Measurements from ENCODE around the gene MAP7D2. TPM values are rescaled to one million over a fixed set of nuclear protein-coding genes. Genes with fewer than 3 reads are reported as not detected.

Gene MAP7D2
- total and polyA plus RNA-seq, 4 experiments from 2014 or later, result 0.14 to 0.17 TPM; not detected in 2

- no peaks in the 10 kb centered on the region for H3K9me3 ChIP-seq (ENCODE audit: control insufficient read depth in 1 of 2, low read length in 2 of 2)
- no peaks in the 10 kb centered on the region for H3K9me3 Mint-ChIP-seq
- peaks cover 0 to 2% (median under 1%) of the 10 kb centered on the region in 4 donors for H3K4me1 Mint-ChIP-seq
- H3K27me3 Mint-ChIP-seq, result no peaks in the 10 kb centered on the region
- no peaks in the 10 kb centered on the region for H3K4me1 ChIP-seq (ENCODE audit: insufficient read depth, low read length)
- no peak overlapping the region for H3K27ac Mint-ChIP-seq
- H3K4me3 ChIP-seq (ENCODE audit: low read length in 2 of 2), result no peak overlapping the region
- intact Hi-C loops (cut with micrococcal nuclease), result no loop called here
- no peaks in the 10 kb centered on the region for H3K27me3 ChIP-seq (ENCODE audit: insufficient read depth, low read length)
- H3K36me3 ChIP-seq (ENCODE audit: insufficient read depth, low read length), result no peaks in the 10 kb centered on the region
- no peak overlapping the region for H3K4me3 Mint-ChIP-seq
- ChIA-PET POLR2A (ENCODE audit: partially characterized antibody) (no interaction called here), CTCF (ENCODE audit: partially characterized antibody) (no interaction called here)
- H3K27ac ChIP-seq (ENCODE audit: low read depth, low read length), result no peak overlapping the region
- no peak for DNase-seq
- H3K36me3 Mint-ChIP-seq, result peaks cover 0 to 19% of the 10 kb centered on the region in 2 donors
Measured at GRCh38 chrX:19956923-19957322, 159.8 kb downstream of the MAP7D2 start.

Small RNAs within 50 kb of the gene (microRNA-seq; reads per million reads assigned to microRNA genes)
- 7.2 reads per million, percentile 33 among the genes with 10 or more reads in this experiment for gene MIR23C (ENCODE audit: borderline microRNAs expressed, borderline number of aligned reads, borderline replicate concordance)

Other genes with a start within 250 kb of the MAP7D2 start
- gene SH3KBP1, start 229.3 kb downstream of the MAP7D2 start, total RNA-seq, result 100 to 1,000 TPM; 121 to 144 TPM
- 100 to 1,000 TPM; 117 to 191 TPM for gene SH3KBP1, start 229.3 kb downstream of the MAP7D2 start, polyA plus RNA-seq
- 10 to 100 TPM; 12.6 to 15.0 TPM for gene BCLAF3, start 125.8 kb downstream of the MAP7D2 start, total RNA-seq
- gene BCLAF3, start 125.8 kb downstream of the MAP7D2 start, polyA plus RNA-seq, result 1 to 10 TPM in 1 of 2 donors, under 1 TPM in 1; 0.87 to 3.1 TPM
- gene EIF1AX, start 24.9 kb upstream of the MAP7D2 start, total RNA-seq, result 10 to 100 TPM; 61.1 to 62.4 TPM
- 100 to 1,000 TPM in 1 of 2 donors, 10 to 100 TPM in 1; 84.9 to 122 TPM for gene EIF1AX, start 24.9 kb upstream of the MAP7D2 start, polyA plus RNA-seq
- gene RPS6KA3, start 150.0 kb upstream of the MAP7D2 start, total RNA-seq, result 100 to 1,000 TPM; 130 to 139 TPM
- 10 to 100 TPM; 39.7 to 68.1 TPM for gene RPS6KA3, start 150.0 kb upstream of the MAP7D2 start, polyA plus RNA-seq

Measured in CD4-positive, alpha-beta memory T cell (primary cell).